Upper lobe of left lung (tissue), 4 donors: ENCODE data around the gene TBCD.

ENCODE experiments used
- EP300 ChIP-seq, 4 donors: sonication (generic); formaldehyde crosslinking; IDR thresholded peaks; one replicate each; pipeline ENCODE4 v1.5.1; 2017; ENCODE audit warnings: antibody characterized with exemption in 4 of 4, control low read depth in 2 of 4
- POLR2A ChIP-seq, 4 donors: fragments of 450-650 bp; IDR thresholded peaks; one replicate each; pipeline ENCODE4 v1.5.1; 2016 to 2017; ENCODE audit warnings: antibody characterized with exemption in 4 of 4, mild to moderate bottlenecking in 2 of 4
- POLR2AphosphoS5 ChIP-seq, 2 donors: sonication (generic); formaldehyde crosslinking; IDR thresholded peaks; one replicate each; pipeline ENCODE4 v1.5.1; 2017; ENCODE audit warnings: antibody characterized with exemption in 2 of 2
- TF ChIP-seq, protein P1 (sequence below), 6 experiments: fragments of 450-650 bp in 4 of 6; fragments of 200-600 bp in 2 of 6; sonication (generic) in 2 of 6; IDR thresholded peaks; one replicate each; pipeline ENCODE4 v1.5.1; 2016 to 2019; ENCODE audit warnings: antibody characterized with exemption in 6 of 6

GRCh38 chr17:82956146-82956725 lies 204.4 kb downstream of the TBCD start:
- no peak for TF ChIP-seq POLR2A (IDR thresholded peaks at IDR 0.05)
- no peak for TF ChIP-seq POLR2AphosphoS5 (IDR thresholded peaks at IDR 0.05)
- TF ChIP-seq, protein P1, sequence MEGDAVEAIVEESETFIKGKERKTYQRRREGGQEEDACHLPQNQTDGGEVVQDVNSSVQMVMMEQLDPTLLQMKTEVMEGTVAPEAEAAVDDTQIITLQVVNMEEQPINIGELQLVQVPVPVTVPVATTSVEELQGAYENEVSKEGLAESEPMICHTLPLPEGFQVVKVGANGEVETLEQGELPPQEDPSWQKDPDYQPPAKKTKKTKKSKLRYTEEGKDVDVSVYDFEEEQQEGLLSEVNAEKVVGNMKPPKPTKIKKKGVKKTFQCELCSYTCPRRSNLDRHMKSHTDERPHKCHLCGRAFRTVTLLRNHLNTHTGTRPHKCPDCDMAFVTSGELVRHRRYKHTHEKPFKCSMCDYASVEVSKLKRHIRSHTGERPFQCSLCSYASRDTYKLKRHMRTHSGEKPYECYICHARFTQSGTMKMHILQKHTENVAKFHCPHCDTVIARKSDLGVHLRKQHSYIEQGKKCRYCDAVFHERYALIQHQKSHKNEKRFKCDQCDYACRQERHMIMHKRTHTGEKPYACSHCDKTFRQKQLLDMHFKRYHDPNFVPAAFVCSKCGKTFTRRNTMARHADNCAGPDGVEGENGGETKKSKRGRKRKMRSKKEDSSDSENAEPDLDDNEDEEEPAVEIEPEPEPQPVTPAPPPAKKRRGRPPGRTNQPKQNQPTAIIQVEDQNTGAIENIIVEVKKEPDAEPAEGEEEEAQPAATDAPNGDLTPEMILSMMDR (IDR thresholded peaks at IDR 0.05) = no peak
- no peak for TF ChIP-seq EP300 (IDR thresholded peaks at IDR 0.05)
